ENCODE measurements around the gene RFK. TPM values are rescaled to one million over a fixed set of nuclear protein-coding genes. Genes with fewer than 3 reads are reported as not detected.

The RFK gene
- 23.9 and 25.5 TPM in 2 replicates for total RNA-seq

GRCh38 chr9:76394195-76394959 lies at the start of gene RFK:
Gene RFK, minus strand, starts transcription at chr9:76394426. Its CDS starts 255 bp downstream, at chr9:76394171.

Other genes with a start within 250 kb of the RFK start
- gene GCNT1, start 64.8 kb upstream of the RFK start, total RNA-seq: 19.6 and 24.5 TPM in 2 replicates